ENCODE measurements around the gene EMP1.

Gene EMP1

DNA sequence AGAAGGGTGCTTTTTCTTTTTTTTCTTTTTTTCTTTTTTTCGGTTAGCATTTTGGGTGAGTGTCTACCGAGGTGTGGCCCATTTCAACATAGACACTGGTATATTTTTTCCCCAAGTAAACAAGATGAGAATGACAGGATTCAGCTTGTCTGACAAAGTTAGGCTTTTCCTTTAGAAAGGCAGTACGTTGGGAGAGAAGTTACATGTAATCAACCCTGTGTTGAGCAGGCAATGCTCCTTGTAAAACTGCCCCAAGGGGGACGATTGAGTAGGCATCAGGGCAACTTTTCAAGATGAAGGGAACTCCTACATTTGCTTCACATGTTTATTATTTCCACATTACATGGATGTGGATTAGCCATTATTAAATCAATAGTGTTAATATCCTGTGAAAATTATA, 1.7 kb downstream of the EMP1 start:
- no peak for DNase-seq

- DNase-seq: no peak
Observed at GRCh38 chr12:13198876-13199275, 2.4 kb downstream of the EMP1 start.

DNA sequence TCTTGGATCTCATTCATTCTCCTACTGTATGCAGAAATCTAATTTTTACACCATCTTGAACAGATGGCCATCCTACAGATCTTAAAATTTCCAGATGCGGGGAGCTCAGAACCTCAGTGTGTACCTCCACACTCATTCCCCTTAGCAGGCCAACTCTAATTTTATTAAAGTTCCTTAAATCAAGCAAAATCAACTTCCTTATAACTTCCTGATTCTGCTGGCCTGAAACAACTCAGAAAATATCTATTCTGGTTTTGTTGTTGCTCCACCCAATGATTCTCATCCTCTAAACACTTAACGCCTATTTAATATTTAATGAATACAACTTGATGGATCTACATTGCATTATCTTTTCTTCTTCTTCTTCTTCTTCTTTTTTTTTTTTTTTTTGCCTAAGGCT, 3.1 kb downstream of the EMP1 start:
- no peak for DNase-seq

DNA sequence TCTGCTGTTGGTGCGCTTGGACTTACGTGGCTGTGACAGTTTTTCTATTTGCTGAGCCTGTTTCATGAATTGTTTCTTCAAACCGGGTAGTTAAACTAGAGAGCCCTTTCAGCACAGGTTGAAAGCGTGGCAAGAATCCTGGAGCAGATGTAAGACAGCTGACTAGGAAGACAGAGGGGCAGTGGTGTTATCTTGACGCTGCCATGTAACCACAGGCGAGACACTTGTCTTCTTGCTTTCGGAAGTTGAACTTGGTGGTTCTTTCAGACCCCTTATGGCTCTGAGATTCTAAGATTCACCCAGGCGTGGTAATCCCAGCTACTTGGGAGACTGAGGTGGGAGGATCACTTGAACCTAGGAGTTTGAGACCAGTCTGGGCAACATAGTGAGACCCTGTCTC, 4.3 kb downstream of the EMP1 start:
- DNase-seq: no peak

GRCh38 chr12:13203034-13203922, 6.8 kb downstream of the EMP1 start:
- no peak for DNase-seq

DNA sequence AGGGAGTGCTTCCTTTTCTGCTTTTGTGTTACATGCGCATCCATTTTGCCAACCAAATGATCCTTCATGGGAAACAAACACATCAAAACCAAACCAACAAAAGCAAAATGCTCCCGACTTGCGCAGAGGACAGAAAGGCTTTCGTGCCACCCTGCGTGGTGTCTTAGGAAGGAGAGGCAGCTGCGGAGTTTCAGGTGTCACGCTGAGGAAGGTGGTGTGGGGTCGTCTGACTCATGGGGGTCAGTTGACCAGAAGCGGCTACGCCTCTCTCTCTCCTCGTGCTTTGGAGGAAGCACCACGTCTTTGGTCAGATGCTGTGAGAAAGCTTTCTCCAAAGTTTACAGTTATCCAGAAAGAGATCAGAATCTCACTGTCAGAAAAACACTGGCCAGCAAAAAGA, 7.9 kb downstream of the EMP1 start:
- no peak for DNase-seq

- DNase-seq: no peak
Observed at GRCh38 chr12:13205809-13206559, 9.5 kb downstream of the EMP1 start.

DNA sequence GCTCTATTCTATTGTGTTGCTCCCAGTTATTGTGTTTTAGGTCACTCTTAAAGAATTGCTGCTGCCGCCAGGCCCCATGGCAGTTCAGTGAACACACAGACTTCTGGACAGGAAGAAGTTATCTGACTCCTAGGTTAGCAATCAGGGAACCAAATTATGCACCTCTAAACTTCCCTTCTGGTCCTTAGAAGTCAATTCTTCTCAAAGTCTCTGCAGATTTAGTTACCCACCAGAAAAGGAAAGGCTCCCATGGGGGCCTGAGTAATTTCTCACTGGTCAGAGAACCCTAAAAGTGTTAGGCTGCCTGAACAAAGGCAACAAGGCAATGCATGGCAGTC, 10.0 kb downstream of the EMP1 start:
- DNase-seq: no peak

DNA sequence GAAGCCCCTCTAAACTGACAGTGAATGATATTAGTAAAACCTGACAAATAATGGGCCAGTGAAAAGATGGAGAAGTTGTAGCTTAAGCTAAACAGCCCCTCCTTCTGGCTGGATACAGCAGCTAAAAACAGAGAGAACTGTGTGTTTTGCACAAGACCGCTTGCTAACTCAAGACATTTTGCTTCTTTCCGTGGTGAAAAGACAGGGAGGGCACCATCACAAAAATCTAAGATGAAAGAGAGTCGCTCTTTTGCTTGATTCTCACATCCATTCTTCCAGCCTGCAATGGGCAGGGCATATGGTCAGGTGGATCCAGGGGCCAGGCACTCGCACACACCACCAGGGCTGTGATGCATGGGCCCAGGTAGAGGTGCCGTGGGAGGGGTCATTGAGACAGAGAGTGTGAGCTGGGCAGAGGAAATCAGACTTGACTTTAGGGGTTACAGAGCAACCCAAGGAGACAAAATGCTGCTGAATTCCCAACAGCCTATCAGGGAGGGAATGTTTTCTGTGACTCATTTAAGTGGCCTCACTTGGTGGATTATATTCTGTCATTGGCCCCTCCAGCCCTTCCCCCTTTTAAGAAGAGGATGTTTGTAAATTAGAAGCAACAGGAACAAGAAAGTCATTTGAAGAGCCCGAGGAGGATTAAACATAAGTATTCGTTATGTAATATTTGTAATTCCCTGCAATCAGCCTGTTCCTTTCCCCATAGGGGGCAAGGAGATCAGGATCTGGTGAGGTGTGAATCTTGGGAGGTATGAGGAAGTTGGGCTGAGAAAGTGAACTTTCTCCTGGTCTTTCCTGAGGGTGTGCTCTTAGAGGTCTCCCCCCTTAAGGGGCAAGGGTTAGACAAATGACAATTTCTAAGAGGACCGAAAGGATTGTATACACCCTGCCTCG, 12.3 kb downstream of the EMP1 start:
- peak; percentile 13 for DNase-seq

DNA sequence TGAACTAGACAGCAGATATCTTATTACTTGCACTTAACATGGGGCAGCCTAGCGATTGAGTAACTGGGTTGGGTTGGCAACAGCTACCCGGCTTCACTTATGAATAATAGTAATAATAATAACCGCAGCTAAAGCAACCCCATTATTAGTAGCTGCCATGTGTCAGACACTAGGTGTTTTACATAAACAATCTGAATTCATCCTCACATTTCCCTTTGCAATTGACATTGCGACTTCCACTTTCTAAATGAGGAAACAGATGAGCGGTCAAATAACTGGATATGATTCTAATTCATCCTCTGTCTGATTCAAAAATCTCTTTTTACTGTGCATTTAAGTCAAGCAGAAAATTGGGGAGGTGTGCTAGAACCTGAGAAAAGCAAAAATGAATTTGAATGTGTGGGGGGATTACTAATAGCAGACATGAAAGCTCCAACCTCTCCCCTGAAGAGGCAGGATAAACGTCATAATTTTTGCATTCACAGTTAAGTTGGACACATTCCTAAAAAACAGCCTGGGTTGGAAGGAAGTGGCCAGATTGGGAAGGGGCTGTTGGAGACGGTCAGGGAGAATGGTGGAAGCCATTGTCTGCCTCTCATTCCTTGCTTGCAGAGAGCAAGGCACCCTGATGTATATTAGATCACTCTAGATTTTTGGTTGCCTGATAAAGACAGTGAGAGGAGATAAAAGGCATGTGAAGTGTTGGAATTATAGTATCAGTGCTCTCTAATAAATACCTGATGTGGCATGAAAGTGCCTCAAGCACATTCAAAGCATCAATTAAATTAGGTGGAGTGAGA, 13.1 kb downstream of the EMP1 start:
- no peak for DNase-seq

DNA sequence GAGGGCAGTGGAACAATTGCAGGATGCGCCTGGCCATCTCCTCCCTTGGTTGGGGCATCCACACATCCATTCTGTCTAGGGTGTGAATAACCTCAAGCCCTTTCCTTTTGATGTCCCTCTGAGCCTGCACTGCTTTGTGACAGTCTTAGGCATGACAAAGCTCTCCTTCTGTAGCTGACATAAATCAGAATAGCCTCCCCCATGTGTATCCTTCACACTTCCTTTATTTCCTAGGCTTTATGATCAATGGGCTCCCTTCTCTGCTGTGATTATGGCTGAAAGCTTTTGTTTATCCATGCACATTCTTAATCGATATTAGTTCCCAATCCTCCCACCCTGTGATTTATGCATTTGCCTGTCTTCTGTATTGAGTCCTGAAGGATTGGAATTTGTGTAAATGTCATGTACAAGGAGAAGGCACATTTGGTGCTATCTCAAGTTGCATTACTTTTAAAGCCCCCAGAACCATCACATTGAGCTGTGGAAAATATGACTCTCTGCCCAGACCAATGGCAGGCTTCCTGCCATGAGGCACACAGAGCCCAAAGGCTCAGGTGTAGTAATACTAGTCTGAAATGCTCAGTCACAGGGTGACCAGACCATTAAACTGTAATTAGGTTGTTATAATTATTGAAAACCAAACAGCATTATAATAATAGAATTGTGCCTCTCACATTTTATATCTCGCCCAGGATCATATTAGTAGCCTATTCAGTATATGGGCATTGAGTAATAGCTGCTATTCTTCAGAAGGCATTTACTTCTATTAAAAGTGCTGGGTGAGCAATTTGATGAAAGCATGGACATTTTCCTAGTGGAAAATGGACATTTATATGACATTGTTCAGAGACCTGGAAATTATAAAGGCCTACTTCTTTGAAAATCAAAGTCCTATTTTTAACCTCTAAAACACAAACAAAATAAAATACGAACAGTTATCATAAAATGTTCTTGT, 14.0 kb downstream of the EMP1 start:
- DNase-seq: no peak

GRCh38 chr12:13211191-13211858, 14.8 kb downstream of the EMP1 start:
- DNase-seq: no peak

- peak; percentile 86 for DNase-seq
Observed at GRCh38 chr12:13211859-13212664, 15.5 kb downstream of the EMP1 start.

DNA sequence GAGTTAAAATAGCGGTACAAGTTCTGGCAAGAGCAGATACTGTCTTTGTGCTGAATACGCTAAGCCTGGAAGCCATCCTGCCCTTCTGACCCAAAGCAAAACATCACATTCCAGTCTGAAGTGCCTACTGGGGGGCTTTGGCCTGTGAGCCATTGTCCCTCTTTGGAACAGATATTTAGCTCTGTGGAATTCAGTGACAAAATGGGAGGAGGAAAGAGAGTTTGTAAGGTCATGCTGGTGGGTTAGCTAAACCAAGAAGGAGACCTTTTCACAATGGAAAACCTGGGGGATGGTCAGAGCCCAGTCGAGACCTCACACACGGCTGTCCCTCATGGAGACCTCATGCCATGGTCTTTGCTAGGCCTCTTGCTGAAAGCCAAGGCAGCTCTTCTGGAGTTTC, 18.5 kb downstream of the EMP1 start:
- DNase-seq: no peak

DNA sequence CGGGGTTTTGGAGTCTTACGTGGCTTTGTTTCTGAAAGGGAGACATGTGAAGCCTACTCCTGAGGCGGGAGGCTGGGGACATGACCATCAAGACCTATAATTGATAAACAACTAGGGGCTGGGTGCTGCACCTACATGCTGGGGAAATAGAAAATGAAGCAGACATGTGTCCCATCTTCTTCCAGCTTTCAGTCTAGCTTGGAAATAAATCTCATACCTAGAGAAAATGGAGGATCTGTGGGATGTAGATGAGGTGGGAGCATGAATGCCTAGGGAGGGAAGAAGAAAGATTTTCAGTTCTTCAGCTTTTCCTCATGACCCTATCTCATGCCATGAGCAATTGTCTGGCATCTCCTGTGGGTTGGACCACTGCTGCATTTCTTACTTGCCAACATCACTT, 22.1 kb downstream of the EMP1 start:
- no peak for DNase-seq

- DNase-seq: no peak
Observed at GRCh38 chr12:13219320-13219719, 22.8 kb downstream of the EMP1 start.

DNA sequence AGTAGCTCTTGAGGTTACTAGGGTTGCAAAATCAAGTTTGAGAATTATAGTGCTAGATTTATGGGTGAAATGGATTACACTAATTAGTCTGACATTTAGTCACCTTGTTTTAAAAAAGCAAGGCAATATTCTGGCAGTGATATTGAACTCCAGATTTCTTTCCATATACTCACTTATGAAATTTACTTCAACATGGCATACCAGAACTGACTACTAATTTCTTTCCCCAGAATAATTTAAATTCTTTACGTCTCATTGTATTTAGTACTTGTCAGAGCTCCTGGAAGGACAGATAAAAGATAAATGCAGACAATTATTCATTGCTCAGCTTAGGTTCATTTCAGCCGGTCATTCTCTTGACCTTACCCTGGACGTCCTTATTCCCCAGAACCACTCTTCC, 24.3 kb downstream of the EMP1 start:
- DNase-seq: no peak

- no peak for DNase-seq
Observed at GRCh38 chr12:13222076-13222475, 25.6 kb downstream of the EMP1 start.

- peak; percentile 60 for DNase-seq
Observed at GRCh38 chr12:13223179-13223804, 26.8 kb downstream of the EMP1 start.

Data from NCI-H1694 treated with DMSO at 0.1 percent for 48 hours (cell line).